ENCODE data around the gene WDPCP.

GRCh38 chr2:63092401-63092800, 495.9 kb downstream of the WDPCP start:
- TF ChIP-seq CTCF (IDR thresholded peaks at IDR 0.05) (no peak), USF2 (IDR thresholded peaks at IDR 0.05) (no peak), MAZ (IDR thresholded peaks at IDR 0.05; ENCODE audit: borderline replicate concordance, low read depth, low read length) (no peak)

Measured in A549 (cell line).